GM23248 (cell line): ENCODE data around the gene TOR1AIP2.
"Not testable (repeated sequence)": the region's sequence is repeated elsewhere in the genome, so short reads cannot be mapped to it uniquely, and the experiment has no call there.

Source experiments
- EZH2 ChIP-seq: fragments of 200-600 bp; sonication (generic); IDR thresholded peaks from 2 replicates; pipeline ENCODE4 v1.6.1; 2018; ENCODE audit warnings: antibody characterized with exemption, mild to moderate bottlenecking; ENCODE audit not compliant: insufficient read depth, poor library complexity, severe bottlenecking
- EZH2phosphoT487 ChIP-seq: fragments of 200-600 bp; sonication (generic); IDR thresholded peaks from 2 replicates; pipeline ENCODE4 v1.6.1; 2018; ENCODE audit warnings: antibody characterized with exemption, moderate library complexity, mild to moderate bottlenecking, low read depth; ENCODE audit not compliant: insufficient read depth

DNA sequence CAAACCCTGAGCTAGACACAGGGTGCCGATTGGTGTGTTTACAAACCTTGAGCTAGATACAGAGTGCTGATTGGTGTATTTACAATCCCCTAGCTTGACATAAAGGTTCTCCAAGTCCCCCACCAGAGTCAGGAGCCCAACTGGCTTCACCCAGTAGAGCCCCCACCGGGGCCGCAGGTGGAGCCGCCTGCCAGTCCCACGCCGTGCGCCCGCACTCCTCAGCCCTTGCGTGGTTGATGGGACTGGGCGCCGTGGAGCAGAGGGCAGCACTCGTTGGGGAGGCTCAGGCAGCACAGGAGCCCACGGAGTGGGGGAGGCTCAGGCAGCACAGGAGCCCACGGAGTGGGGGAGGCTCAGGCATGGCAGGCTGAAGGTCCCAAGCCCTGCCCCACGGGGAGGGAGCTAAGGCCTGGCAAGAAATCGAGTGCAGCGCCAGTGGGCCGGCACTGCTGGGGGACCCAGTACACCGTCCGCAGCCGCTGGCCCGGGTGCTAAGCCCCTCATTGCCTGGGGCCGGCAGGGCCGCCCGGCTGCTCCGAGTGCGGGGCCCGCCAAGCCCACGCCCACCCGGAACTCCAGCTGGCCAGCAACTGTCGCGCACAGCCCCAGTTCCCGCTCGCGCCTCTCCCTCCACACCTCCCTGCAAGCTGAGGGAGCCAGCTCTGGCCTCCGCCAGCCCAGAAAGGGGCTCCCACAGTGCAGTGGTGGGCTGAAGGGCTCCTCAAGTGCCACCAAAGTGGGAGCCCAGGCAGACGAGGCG, 40.7 kb downstream of the TOR1AIP2 start:
- not testable (repeated sequence) for TF ChIP-seq EZH2, EZH2phosphoT487
